HG02943 (cell line): ENCODE data around the gene TPH2.

Source experiments
- ATAC-seq: cut with Tn5 transposase; IDR thresholded peaks from one replicate; pipeline ENCODE4 v1.9.1; 2021; ENCODE audit warnings: mild to moderate bottlenecking, low read depth, moderate library complexity; ENCODE audit not compliant: unreplicated experiment

Gene TPH2

GRCh38 chr12:71958457-71958856 is 19.8 kb downstream of the TPH2 start:
- ATAC-seq: no peak

GRCh38 chr12:71958993-71959578 is 20.4 kb downstream of the TPH2 start:
- ATAC-seq: no peak

GRCh38 chr12:71967211-71967610 is 28.6 kb downstream of the TPH2 start:
- ATAC-seq: no peak

GRCh38 chr12:71969330-71969729 is 30.7 kb downstream of the TPH2 start:
- ATAC-seq: no peak

GRCh38 chr12:71970031-71970430 is 31.4 kb downstream of the TPH2 start:
- no peak for ATAC-seq

- ATAC-seq: no peak
Measured at GRCh38 chr12:71972441-71973074, 33.9 kb downstream of the TPH2 start.

GRCh38 chr12:71973687-71974086 is 35.0 kb downstream of the TPH2 start:
- no peak for ATAC-seq

- ATAC-seq: no peak
Measured at GRCh38 chr12:71980538-71980937, 41.9 kb downstream of the TPH2 start.

- ATAC-seq: no peak
Measured at GRCh38 chr12:71981149-71981548, 42.5 kb downstream of the TPH2 start.

- ATAC-seq: no peak
Measured at GRCh38 chr12:71994715-71995114, 56.1 kb downstream of the TPH2 start.

GRCh38 chr12:71999795-72000194 is 61.1 kb downstream of the TPH2 start:
- ATAC-seq: no peak

- ATAC-seq: no peak
Measured at GRCh38 chr12:72000969-72001648, 62.5 kb downstream of the TPH2 start.

GRCh38 chr12:72006766-72007165 is 68.1 kb downstream of the TPH2 start:
- ATAC-seq: no peak

- no peak for ATAC-seq
Measured at GRCh38 chr12:72010356-72010755, 71.7 kb downstream of the TPH2 start.

- no peak for ATAC-seq
Measured at GRCh38 chr12:72011374-72011773, 72.7 kb downstream of the TPH2 start.

GRCh38 chr12:72012874-72013273 is 74.2 kb downstream of the TPH2 start:
- no peak for ATAC-seq

GRCh38 chr12:72015895-72016294 is 77.2 kb downstream of the TPH2 start:
- no peak for ATAC-seq

- ATAC-seq: peak; percentile 99
Measured at GRCh38 chr12:72017054-72017651, 78.5 kb downstream of the TPH2 start.

- ATAC-seq: no peak
Measured at GRCh38 chr12:72018036-72018435, 79.4 kb downstream of the TPH2 start.

- ATAC-seq: no peak
Measured at GRCh38 chr12:72024613-72025012, 86.0 kb downstream of the TPH2 start.

GRCh38 chr12:72025524-72025923 is 86.9 kb downstream of the TPH2 start:
- ATAC-seq: no peak

GRCh38 chr12:72028966-72029365 is 90.3 kb downstream of the TPH2 start:
- ATAC-seq: no peak
